Cerebellar cortex (tissue), 1 donor: ENCODE results near the gene DDRGK1.
"Not testable (repeated sequence)": the region's sequence is repeated elsewhere in the genome, so short reads cannot be mapped to it uniquely, and the experiment has no call there.

Experiments used
- DNase-seq: peaks from one replicate; pipeline ENCODE4 v3.0.0-alpha.2; 2015; ENCODE audit warnings: low spot score

The DDRGK1 gene

GRCh38 chr20:3164763-3165410 is 39.6 kb downstream of the DDRGK1 start:
- DNase-seq: peak; percentile 56

GRCh38 chr20:3164043-3164762 is 40.3 kb downstream of the DDRGK1 start:
- no peak for DNase-seq

GRCh38 chr20:3163099-3164042 is 41.1 kb downstream of the DDRGK1 start:
- peak; percentile 97 for DNase-seq

GRCh38 chr20:3162080-3162611 is 42.3 kb downstream of the DDRGK1 start:
- DNase-seq: peak; percentile 87

DNA sequence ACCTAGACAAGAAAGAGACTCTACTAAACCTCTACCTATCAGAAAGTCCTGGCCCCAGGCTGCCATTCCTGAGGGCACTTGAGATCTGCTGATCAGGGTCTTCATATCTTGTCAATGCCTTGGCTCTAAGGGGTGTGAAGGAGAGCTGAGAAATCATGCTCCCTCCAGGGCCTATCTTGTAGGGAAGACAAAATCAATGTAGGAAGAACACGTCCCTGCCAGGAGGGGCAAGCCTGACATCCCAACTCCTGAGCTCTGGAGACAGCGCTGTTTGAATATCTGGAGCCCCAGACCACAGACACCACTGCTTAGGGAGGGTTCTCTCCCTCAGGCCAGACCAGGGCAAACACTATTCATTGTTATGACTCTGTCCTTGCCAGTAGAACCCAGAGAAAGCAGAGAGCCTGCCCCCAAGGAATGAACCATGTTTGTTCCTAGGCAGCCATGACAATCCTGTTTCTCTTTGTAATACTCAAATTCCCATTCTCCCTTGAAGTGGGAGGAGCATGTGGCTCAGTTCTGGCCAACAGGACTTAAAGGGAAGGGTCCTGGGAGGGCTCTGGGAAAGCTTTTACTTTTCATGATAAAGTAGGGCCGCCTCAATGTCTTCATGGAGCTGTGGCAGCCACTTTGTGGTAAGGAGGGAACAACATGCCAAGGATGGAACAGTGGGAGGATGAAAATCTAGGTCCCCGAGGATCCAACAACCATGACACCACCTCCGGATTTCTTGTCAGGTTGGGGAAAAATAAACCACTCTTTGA is 43.0 kb downstream of the DDRGK1 start:
- DNase-seq: peak; percentile 33

DNA sequence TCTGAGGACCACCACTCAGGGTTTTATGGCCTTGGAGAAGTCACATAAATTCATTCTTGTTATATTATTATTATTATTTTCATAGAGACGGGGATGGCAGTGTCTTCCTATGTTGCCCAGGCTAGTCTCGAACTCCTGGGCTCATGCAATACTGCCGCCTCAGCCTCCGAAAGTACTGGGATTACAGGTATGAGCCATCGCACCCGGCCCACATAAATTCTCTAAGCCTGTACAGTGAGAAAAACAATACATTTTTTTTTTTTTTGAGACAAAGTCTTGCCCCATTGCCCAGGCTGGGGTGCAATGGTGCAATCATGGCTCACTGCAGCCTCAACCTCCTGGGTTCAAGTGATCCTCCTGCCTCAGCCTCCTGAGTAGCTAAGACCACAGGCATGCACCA is 44.1 kb downstream of the DDRGK1 start:
- no peak for DNase-seq

DNA sequence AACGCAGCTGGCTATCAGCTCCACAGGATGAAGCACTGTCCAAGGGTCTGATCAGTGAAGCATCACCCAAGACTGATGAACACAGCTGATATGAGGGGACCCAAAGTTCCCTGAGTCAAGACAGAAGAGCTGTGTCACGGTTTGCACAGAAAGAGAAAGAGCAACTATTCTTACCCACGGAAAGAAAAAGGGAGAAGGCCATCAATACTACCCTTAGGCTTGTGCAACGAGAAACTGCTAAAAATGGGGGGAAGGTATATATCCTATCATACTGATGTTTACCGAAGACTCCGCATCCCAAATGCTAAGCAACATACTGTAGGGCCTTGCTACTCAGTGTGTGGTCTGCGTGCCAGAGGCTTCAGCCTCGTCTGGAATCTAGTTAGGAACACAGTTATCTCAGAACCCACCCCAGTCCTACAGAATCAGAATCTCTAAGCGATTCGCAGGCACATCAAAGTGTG is 45.5 kb downstream of the DDRGK1 start:
- no peak for DNase-seq

DNA sequence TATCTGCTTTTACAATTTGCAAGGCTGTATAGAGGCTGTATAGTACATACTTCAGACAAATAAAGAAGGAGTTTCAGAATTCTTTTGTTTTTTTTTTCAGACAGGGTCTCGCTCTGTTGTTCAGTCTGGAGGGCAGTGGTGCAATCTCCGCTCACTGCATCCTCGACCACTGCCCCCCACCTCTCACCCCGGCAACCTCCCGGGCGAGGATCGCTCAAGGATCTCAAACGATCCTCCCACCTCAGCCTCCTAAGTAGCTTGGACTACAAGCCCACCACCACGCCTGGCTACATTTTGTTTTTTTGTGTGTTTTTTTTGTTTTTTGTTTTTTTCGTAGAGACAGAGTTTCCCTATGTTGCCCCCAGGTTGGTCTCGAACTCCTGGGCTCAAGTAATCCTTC is 46.7 kb downstream of the DDRGK1 start:
- no peak for DNase-seq

- no peak for DNase-seq
These were observed 47.5 kb downstream of the DDRGK1 start for GRCh38 chr20:3156811-3157619.

- DNase-seq: not testable (repeated sequence)
These were observed 52.3 kb downstream of the DDRGK1 start for GRCh38 chr20:3152057-3152644.

DNA sequence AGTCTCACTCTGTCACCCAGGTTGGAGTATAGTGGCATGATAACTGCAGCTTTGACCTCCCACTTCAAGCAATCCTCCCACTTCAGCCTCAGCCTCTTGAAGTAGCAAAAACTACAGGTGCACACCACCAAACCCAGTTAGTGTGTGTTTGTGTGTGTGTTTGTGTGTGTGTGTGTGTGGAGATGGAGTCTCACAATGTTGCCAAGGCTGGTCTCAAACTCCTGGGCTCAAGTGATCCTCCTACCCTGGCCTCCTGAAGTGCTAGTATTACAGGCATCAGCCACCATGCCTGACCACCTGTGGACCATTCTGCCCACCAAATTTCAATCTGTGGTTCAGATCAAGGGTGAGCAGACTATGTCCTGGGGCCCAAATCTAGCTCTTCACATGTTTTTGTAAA is 53.6 kb downstream of the DDRGK1 start:
- no peak for DNase-seq

DNA sequence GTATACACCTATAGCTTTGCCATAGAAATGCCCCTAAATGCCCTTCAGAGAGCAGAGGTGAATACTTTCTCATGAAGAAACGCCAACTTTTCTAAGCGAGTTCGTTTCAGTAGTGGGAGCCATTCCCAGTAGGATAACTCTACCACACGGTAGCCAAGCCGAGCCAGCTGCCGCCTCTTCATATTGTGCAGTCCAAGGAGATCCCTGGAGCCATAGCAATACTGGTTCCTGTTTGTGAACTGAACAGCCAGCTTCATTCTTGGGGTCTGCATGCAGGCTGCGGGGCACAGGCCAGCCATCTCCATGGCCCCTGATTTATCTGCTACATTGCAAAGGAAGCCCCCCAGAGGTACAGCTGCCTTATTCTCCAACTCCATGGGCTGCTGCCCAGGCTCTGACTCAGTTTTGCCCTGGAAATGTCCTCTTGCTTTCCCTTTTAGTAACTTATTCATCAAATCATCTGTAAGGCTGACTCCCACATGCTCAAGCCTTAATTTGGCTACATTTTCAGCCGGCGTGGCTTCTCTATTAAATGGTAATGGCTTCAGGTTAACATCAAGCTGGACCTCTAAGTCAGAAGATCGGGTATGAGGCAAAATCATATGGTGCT is 57.6 kb downstream of the DDRGK1 start:
- peak; percentile 58 for DNase-seq

- no peak for DNase-seq
These were observed 62.7 kb downstream of the DDRGK1 start for GRCh38 chr20:3141757-3142156.
